Calu3 (cell line): ENCODE data around the gene LIMCH1. TPM values are rescaled to one million over a fixed set of nuclear protein-coding genes. Genes with fewer than 3 reads are reported as not detected.

Experiments
- BruUV-seq: library from RNA; stranded (reverse); fragments of 400-500 nt; replicated peaks from 2 replicates; lab custom pipeline; 2021; lab: Mats Ljungman, UMichigan
- CTCF ChIA-PET: fragments of 300-600 bp; sonication (Branson Sonifier 250); formaldehyde crosslinking; loops from one replicate; lab custom pipeline; 2022; ENCODE audit warnings: antibody characterized with exemption; lab: Charles Lee
- DNase-seq: peaks from one replicate; pipeline ENCODE4 v3.0.0; 2022
- H3K27ac Mint-ChIP-seq: one replicate; pipeline ENCODE4 v1.8.0; 2022; ENCODE audit warnings: mixed read lengths; ENCODE audit not compliant: unreplicated experiment
- H3K27me3 Mint-ChIP-seq: one replicate; pipeline ENCODE4 v1.8.0; 2022; ENCODE audit warnings: mixed read lengths; ENCODE audit not compliant: unreplicated experiment
- H3K36me3 Mint-ChIP-seq: one replicate; pipeline ENCODE4 v1.8.0; 2022; ENCODE audit warnings: mild to moderate bottlenecking, moderate library complexity, mixed read lengths; ENCODE audit not compliant: insufficient read depth, unreplicated experiment
- H3K4me1 Mint-ChIP-seq: one replicate; pipeline ENCODE4 v1.8.0; 2022; ENCODE audit warnings: mild to moderate bottlenecking, low read depth, mixed read lengths; ENCODE audit not compliant: unreplicated experiment
- H3K4me3 Mint-ChIP-seq: one replicate; pipeline ENCODE4 v1.8.0; 2022; ENCODE audit warnings: mild to moderate bottlenecking, low read depth, moderate library complexity, mixed read lengths; ENCODE audit not compliant: unreplicated experiment
- H3K9me3 Mint-ChIP-seq: one replicate; pipeline ENCODE4 v1.8.0; 2022; ENCODE audit warnings: low read depth, mixed read lengths; ENCODE audit not compliant: unreplicated experiment
- intact Hi-C: fragments of 100-400 bp; cut with micrococcal nuclease; formaldehyde crosslinking; loops from one replicate; pipeline ENCODE4 v1.10.0; 2022; ENCODE audit not compliant: unreplicated experiment
- total RNA-seq: library from RNA; stranded (reverse); gene quantifications from 2 replicates; pipeline ENCODE4 v1.2.3, GENCODE V29; 2022
- TF ChIP-seq, protein P1 (sequence below): fragments of 200-600 bp; IDR thresholded peaks from one replicate; pipeline ENCODE4 v1.8.0; 2022; ENCODE audit warnings: antibody characterized with exemption; ENCODE audit not compliant: unreplicated experiment

LIMCH1 gene
- total RNA-seq, 1 experiment from 2014 or later, result 78.7 TPM

DNA sequence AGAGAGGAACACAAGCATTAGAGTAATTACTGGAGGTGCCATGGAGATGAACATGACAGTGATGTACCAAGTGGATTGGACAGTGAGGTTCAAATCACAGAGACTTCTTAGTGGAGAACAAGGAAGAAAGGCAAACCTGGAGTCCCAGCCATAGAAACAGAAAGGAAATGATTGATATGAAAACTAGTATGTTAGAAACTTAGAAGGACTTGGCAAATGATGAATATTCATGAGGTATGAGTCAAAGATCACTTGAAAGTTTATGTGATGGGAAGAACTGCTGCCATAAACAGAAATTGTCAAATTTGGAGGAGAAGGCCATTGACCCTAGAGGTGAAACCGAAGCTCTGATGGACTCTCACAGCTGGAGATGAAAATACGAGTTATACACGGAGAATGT, 122.4 kb downstream of the LIMCH1 start:
- H3K4me3 Mint-ChIP-seq, result no peak overlapping the region
- DNase-seq, result no peak
- CTCF ChIA-PET, result no interaction called here
- no peaks in the 10 kb centered on the region for H3K27me3 Mint-ChIP-seq
- no peaks in the 10 kb centered on the region for H3K9me3 Mint-ChIP-seq
- peak overlapping the region; percentile 8 for H3K27ac Mint-ChIP-seq
- H3K4me1 Mint-ChIP-seq, result peaks cover 23% of the 10 kb centered on the region
- H3K36me3 Mint-ChIP-seq, result peaks cover 16% of the 10 kb centered on the region
- TF ChIP-seq, protein P1, sequence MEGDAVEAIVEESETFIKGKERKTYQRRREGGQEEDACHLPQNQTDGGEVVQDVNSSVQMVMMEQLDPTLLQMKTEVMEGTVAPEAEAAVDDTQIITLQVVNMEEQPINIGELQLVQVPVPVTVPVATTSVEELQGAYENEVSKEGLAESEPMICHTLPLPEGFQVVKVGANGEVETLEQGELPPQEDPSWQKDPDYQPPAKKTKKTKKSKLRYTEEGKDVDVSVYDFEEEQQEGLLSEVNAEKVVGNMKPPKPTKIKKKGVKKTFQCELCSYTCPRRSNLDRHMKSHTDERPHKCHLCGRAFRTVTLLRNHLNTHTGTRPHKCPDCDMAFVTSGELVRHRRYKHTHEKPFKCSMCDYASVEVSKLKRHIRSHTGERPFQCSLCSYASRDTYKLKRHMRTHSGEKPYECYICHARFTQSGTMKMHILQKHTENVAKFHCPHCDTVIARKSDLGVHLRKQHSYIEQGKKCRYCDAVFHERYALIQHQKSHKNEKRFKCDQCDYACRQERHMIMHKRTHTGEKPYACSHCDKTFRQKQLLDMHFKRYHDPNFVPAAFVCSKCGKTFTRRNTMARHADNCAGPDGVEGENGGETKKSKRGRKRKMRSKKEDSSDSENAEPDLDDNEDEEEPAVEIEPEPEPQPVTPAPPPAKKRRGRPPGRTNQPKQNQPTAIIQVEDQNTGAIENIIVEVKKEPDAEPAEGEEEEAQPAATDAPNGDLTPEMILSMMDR, result no peak
- intact Hi-C loops, result no loop called here
- no TSS peak for BruUV-seq

DNA sequence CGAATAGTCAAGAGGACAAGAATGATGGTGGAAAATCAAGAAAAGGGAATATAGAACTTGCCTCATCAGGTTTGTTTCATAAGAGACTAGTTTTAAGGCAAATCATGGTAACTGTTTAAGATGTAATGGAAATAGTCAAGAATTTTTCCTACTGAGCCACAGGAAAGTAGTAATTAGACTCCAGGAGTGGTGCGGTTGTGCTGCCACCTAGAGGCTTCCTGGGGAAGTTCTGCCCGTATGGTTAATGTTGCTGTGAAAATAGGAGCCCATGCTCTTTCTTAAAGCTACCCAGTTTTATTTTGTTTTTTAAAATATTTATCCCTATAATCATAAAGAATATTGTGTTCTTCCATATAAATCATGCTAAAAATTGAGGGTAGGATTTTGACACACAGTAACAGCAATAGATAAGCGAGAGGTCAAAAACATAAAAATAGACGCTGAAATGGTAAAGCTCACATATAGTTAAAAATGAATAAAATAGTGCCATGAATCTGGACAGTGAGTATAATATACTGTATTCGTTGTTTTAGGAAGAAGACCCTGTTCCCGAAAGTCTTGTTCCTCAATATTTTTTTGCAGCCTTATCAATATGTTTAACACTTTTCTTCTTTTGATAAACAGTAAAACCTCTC, 123.6 kb downstream of the LIMCH1 start:
- intact Hi-C loops, result loop anchor here (1.0 kb wide), 1 partner anchor 380 kb away; no protein-coding TSS in a partner anchor
- Mint-ChIP-seq H3K4me3 (no peak overlapping the region), H3K27me3 (no peaks in the 10 kb centered on the region), H3K4me1 (peaks cover 11% of the 10 kb centered on the region), H3K9me3 (no peaks in the 10 kb centered on the region), H3K36me3 (peaks cover 7% of the 10 kb centered on the region), H3K27ac (no peak overlapping the region)
- CTCF ChIA-PET, result interaction anchor here (1.0 to 1.3 kb wide), 2 partner anchors 380 to 402 kb away, joined by 4 to 14 read pairs; no protein-coding TSS in a partner anchor
- TF ChIP-seq, protein P1, result peak; percentile 63
- no TSS peak for BruUV-seq
- DNase-seq, result peak; percentile 56

DNA sequence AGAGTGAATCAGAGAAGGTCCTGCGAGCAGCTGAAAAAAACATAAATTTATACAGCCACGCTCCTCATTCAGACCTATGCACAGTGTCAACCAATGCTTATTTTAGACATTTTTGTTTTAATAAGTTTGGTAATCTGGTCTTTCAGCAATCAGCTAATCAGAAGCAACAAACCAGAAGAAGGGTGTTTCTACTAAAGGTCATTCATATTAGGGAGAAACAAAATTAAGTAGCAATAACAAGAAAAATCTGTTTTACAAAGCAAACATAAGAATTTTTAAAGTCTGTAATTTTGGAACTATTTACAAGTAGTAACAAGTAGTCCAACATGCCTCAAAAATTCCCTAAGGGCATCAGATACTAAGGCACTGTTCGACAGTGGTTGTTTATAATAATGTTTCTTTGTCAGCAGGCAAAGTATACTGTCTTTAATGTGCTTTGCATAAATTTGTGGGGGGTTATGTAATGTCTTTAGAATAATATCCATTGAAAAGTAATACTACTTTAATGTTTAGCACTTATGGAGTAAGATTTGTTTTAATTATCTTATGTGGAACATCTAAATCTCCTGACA, 127.8 kb downstream of the LIMCH1 start:
- intact Hi-C loops, result no loop called here
- TF ChIP-seq, protein P1, result no peak
- Mint-ChIP-seq H3K36me3 (peaks cover 5% of the 10 kb centered on the region), H3K27ac (no peak overlapping the region), H3K9me3 (no peaks in the 10 kb centered on the region), H3K27me3 (no peaks in the 10 kb centered on the region), H3K4me3 (no peak overlapping the region), H3K4me1 (peaks cover 3% of the 10 kb centered on the region)
- CTCF ChIA-PET, result no interaction called here
- no peak for DNase-seq
- BruUV-seq, result no TSS peak

DNA sequence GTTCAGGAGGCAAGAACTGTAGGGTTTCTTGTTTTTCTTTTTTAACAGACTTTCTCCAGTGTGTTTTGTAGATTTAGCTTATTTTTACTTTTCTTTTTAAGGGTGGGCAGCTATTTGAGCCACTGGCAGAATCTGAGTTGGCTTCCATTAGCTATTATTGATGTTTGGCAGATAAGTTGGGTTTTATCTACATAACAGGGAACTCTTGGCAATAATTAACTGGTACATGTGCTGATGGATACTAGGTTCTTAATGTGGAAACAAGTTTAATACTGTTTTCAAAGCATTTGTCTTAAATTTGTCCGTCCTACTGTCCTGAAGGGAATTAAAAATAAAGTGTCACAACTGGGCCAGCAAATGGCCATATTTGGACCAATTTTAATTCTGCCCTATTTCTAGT, 130.1 kb downstream of the LIMCH1 start:
- H3K4me3 Mint-ChIP-seq, result no peak overlapping the region
- intact Hi-C loops, result no loop called here
- no TSS peak for BruUV-seq
- DNase-seq, result no peak
- no peaks in the 10 kb centered on the region for H3K4me1 Mint-ChIP-seq
- H3K9me3 Mint-ChIP-seq, result no peaks in the 10 kb centered on the region
- TF ChIP-seq, protein P1, result no peak
- H3K36me3 Mint-ChIP-seq, result peaks cover 1% of the 10 kb centered on the region
- CTCF ChIA-PET, result no interaction called here
- no peak overlapping the region for H3K27ac Mint-ChIP-seq
- no peaks in the 10 kb centered on the region for H3K27me3 Mint-ChIP-seq
